Vagina (tissue), 2 donors: ENCODE results near the gene OSTF1. TPM values are rescaled to one million over a fixed set of nuclear protein-coding genes. Genes with fewer than 3 reads are reported as not detected.
A peak's percentile ranks its signal among the peaks of the same experiment; 100 is the strongest.

ENCODE experiments used
- DNase-seq, 2 donors: peaks; one replicate each; pipeline ENCODE4 v3.0.0-alpha.2; 2017; ENCODE audit errors: extremely low spot score in 2 of 2
- H3K27ac ChIP-seq: fragments of 200-600 bp; sonication (generic); one replicate; pipeline ENCODE4 v1.5.1; 2019
- H3K27me3 ChIP-seq: fragments of 200-600 bp; sonication (generic); one replicate; pipeline ENCODE4 v1.5.1; 2019
- H3K36me3 ChIP-seq, 2 donors: fragments of 200-600 bp; sonication (generic); one replicate each; pipeline ENCODE4 v1.5.1; 2017 to 2019
- H3K4me1 ChIP-seq: fragments of 200-600 bp; sonication (generic); one replicate; pipeline ENCODE4 v1.5.1; 2019
- H3K4me3 ChIP-seq, 2 donors: fragments of 200-600 bp; sonication (generic); 1 replicate in 1 of 2; 2 replicates in 1 of 2; pipeline ENCODE4 v1.5.1; 2016 to 2019
- H3K9me3 ChIP-seq: fragments of 200-600 bp; sonication (generic); one replicate; pipeline ENCODE4 v1.5.1; 2019
- CTCF ChIP-seq, 3 experiments: fragments of 450-650 bp in 2 of 3; fragments of 200-600 bp in 1 of 3; sonication (generic) in 1 of 3; IDR thresholded peaks; one replicate each; pipeline ENCODE4 v1.5.1; 2017 to 2019; ENCODE audit warnings: antibody characterized with exemption in 3 of 3, mild to moderate bottlenecking in 2 of 3, moderate library complexity in 2 of 3
- POLR2A ChIP-seq, 2 donors: fragments of 450-650 bp; IDR thresholded peaks; one replicate each; pipeline ENCODE4 v1.6.1; 2017; ENCODE audit warnings: antibody characterized with exemption in 2 of 2, mild to moderate bottlenecking in 2 of 2, moderate library complexity in 2 of 2
- POLR2AphosphoS5 ChIP-seq, 2 donors: sonication (generic); formaldehyde crosslinking; IDR thresholded peaks; one replicate each; pipeline ENCODE4 v1.9.0; 2017; ENCODE audit warnings: antibody characterized with exemption in 2 of 2, mild to moderate bottlenecking in 2 of 2, low read depth in 1 of 2; ENCODE audit not compliant: insufficient read depth in 1 of 2
- intact Hi-C: fragments of 100-400 bp; cut with DNase I; formaldehyde crosslinking; loops from one replicate; pipeline ENCODE4 v1.15.1; 2023
- total RNA-seq: library from RNA; depleted of rRNA; stranded (reverse); fragments of >200 nt; gene quantifications from one replicate; pipeline ENCODE4 v1.2.3, GENCODE V29; 2016

Gene OSTF1
- total RNA-seq, 1 donor from 2014 or later = 25.0 TPM

- H3K27me3 ChIP-seq = no peaks in the 10 kb centered on the region
- no peak overlapping the region for H3K27ac ChIP-seq
- intact Hi-C loops = no loop called here
- no peak for DNase-seq
- H3K4me1 ChIP-seq = no peaks in the 10 kb centered on the region
- H3K4me3 ChIP-seq = no peak overlapping the region
- H3K9me3 ChIP-seq = no peaks in the 10 kb centered on the region
- TF ChIP-seq POLR2A (IDR thresholded peaks at IDR 0.05) = no peak
- peak in 1 of 2 donors; percentile 12 for TF ChIP-seq POLR2AphosphoS5 (IDR thresholded peaks at IDR 0.05; ENCODE audit: insufficient read depth in 1 of 2, low read depth in 1 of 2)
- no peak for TF ChIP-seq CTCF (IDR thresholded peaks at IDR 0.05)
- H3K36me3 ChIP-seq = no peaks in the 10 kb centered on the region
Measured at GRCh38 chr9:75046725-75047345, 41.5 kb upstream of the OSTF1 start.

GRCh38 chr9:75047506-75047905, 40.8 kb upstream of the OSTF1 start:
- TF ChIP-seq CTCF (IDR thresholded peaks at IDR 0.05) = no peak
- TF ChIP-seq POLR2A (IDR thresholded peaks at IDR 0.05) = no peak
- TF ChIP-seq POLR2AphosphoS5 (IDR thresholded peaks at IDR 0.05; ENCODE audit: insufficient read depth in 1 of 2, low read depth in 1 of 2) = no peak
- no peak for DNase-seq
- Histone ChIP-seq H3K27me3 (no peaks in the 10 kb centered on the region), H3K4me3 (no peak overlapping the region), H3K9me3 (no peaks in the 10 kb centered on the region), H3K36me3 (no peaks in the 10 kb centered on the region), H3K4me1 (no peaks in the 10 kb centered on the region), H3K27ac (no peak overlapping the region)
- intact Hi-C loops = no loop called here

- no peaks in the 10 kb centered on the region for H3K36me3 ChIP-seq
- H3K27me3 ChIP-seq = no peaks in the 10 kb centered on the region
- intact Hi-C loops = no loop called here
- H3K4me3 ChIP-seq = no peak overlapping the region
- TF ChIP-seq POLR2A (IDR thresholded peaks at IDR 0.05) (no peak), CTCF (IDR thresholded peaks at IDR 0.05) (no peak), POLR2AphosphoS5 (IDR thresholded peaks at IDR 0.05; ENCODE audit: insufficient read depth in 1 of 2, low read depth in 1 of 2) (no peak)
- no peaks in the 10 kb centered on the region for H3K9me3 ChIP-seq
- H3K4me1 ChIP-seq = no peaks in the 10 kb centered on the region
- no peak overlapping the region for H3K27ac ChIP-seq
- DNase-seq = no peak
Measured at GRCh38 chr9:75051285-75051684, 37.0 kb upstream of the OSTF1 start.

GRCh38 chr9:75053869-75054268, 34.4 kb upstream of the OSTF1 start:
- Histone ChIP-seq H3K27ac (no peak overlapping the region), H3K36me3 (no peaks in the 10 kb centered on the region), H3K4me3 (no peak overlapping the region), H3K27me3 (no peaks in the 10 kb centered on the region), H3K4me1 (no peaks in the 10 kb centered on the region), H3K9me3 (no peaks in the 10 kb centered on the region)
- TF ChIP-seq CTCF (IDR thresholded peaks at IDR 0.05) = no peak
- no peak for TF ChIP-seq POLR2AphosphoS5 (IDR thresholded peaks at IDR 0.05; ENCODE audit: insufficient read depth in 1 of 2, low read depth in 1 of 2)
- no peak for DNase-seq
- intact Hi-C loops = no loop called here

GRCh38 chr9:75054368-75055001, 33.8 kb upstream of the OSTF1 start:
- no peaks in the 10 kb centered on the region for H3K9me3 ChIP-seq
- no peak overlapping the region for H3K4me3 ChIP-seq
- H3K36me3 ChIP-seq = no peaks in the 10 kb centered on the region
- intact Hi-C loops = no loop called here
- no peaks in the 10 kb centered on the region for H3K4me1 ChIP-seq
- TF ChIP-seq POLR2AphosphoS5 (IDR thresholded peaks at IDR 0.05; ENCODE audit: insufficient read depth in 1 of 2, low read depth in 1 of 2) = no peak
- TF ChIP-seq POLR2A (IDR thresholded peaks at IDR 0.05) = no peak
- no peak for TF ChIP-seq CTCF (IDR thresholded peaks at IDR 0.05)
- H3K27me3 ChIP-seq = no peaks in the 10 kb centered on the region
- no peak for DNase-seq
- H3K27ac ChIP-seq = no peak overlapping the region
